Kidney epithelial cell (primary cell): ENCODE data around the gene TENM4. TPM values are rescaled to one million over a fixed set of nuclear protein-coding genes. Genes with fewer than 3 reads are reported as not detected.

ENCODE experiments used
- DNase-seq: peaks from one replicate; pipeline ENCODE4 v3.0.0-alpha.2; 2010; ENCODE audit warnings: low read depth
- H3K27me3 ChIP-seq: 2 replicates; pipeline ENCODE4 v1.6.0; 2011; ENCODE audit warnings: low read length; ENCODE audit not compliant: control insufficient read depth, insufficient read depth
- H3K36me3 ChIP-seq: 2 replicates; pipeline ENCODE4 v1.5.1; 2011; ENCODE audit warnings: low read length; ENCODE audit not compliant: control insufficient read depth, insufficient read depth
- H3K4me3 ChIP-seq: 2 replicates; pipeline ENCODE4 v1.5.1; 2011; ENCODE audit warnings: low read depth, mild to moderate bottlenecking, control low read depth, low read length
- total RNA-seq: library from RNA; depleted of rRNA; stranded (reverse); fragments of >200 nt; gene quantifications from 2 replicates; pipeline ENCODE4 v1.2.3, GENCODE V29; 2015
- TF ChIP-seq, protein P1 (sequence below): IDR thresholded peaks from 2 replicates; pipeline ENCODE4 v1.5.1; 2011; ENCODE audit warnings: mild to moderate bottlenecking, moderate library complexity, low read length, control low read depth, inconsistent platforms; ENCODE audit not compliant: insufficient read depth, poor library complexity, severe bottlenecking

TENM4 gene
- total RNA-seq, 1 donor from 2014 or later: 35.3 TPM

DNA sequence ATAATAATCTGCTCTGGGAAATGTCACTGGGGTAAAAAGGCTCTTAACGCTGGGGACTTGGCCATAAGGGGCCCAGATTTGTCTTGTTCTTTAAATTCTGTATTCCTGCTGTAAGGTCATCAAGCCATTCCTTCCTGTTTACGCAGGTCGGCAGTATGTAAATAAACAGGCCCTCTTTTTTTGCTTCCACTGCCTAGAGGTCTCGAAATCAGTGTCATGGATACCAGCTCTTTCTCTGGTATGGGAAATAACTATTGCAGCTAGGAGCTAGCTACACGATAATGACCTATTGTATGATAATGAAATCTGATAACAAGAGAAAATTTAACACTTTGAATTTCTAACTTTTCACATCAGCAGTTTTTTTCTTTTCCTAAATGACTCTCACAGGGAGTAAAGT is 657.0 kb downstream of the TENM4 start:
- TF ChIP-seq, protein P1, sequence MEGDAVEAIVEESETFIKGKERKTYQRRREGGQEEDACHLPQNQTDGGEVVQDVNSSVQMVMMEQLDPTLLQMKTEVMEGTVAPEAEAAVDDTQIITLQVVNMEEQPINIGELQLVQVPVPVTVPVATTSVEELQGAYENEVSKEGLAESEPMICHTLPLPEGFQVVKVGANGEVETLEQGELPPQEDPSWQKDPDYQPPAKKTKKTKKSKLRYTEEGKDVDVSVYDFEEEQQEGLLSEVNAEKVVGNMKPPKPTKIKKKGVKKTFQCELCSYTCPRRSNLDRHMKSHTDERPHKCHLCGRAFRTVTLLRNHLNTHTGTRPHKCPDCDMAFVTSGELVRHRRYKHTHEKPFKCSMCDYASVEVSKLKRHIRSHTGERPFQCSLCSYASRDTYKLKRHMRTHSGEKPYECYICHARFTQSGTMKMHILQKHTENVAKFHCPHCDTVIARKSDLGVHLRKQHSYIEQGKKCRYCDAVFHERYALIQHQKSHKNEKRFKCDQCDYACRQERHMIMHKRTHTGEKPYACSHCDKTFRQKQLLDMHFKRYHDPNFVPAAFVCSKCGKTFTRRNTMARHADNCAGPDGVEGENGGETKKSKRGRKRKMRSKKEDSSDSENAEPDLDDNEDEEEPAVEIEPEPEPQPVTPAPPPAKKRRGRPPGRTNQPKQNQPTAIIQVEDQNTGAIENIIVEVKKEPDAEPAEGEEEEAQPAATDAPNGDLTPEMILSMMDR: no peak
- no peak for DNase-seq
- no peaks in the 10 kb centered on the region for H3K27me3 ChIP-seq
- H3K4me3 ChIP-seq: no peak overlapping the region
- no peaks in the 10 kb centered on the region for H3K36me3 ChIP-seq

DNA sequence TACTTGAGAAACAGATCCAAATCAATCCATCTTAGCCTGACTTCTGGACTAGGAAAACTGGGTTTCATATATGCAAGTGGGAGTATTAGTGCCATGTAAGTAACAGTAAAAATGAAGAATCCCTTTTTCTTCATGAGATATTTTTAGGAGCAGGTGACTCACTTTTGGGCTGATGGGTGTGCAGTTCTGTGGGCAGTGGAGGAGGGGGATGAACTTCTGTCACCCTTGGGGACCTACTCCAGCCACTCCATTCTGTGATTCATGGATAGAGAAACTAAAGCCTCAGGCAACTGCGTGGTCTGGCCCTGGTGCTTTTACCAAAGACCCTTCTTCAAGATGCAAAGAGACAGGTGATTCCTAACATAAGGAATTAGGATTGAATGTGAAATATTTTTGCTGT is 657.5 kb downstream of the TENM4 start:
- no peak for DNase-seq

DNA sequence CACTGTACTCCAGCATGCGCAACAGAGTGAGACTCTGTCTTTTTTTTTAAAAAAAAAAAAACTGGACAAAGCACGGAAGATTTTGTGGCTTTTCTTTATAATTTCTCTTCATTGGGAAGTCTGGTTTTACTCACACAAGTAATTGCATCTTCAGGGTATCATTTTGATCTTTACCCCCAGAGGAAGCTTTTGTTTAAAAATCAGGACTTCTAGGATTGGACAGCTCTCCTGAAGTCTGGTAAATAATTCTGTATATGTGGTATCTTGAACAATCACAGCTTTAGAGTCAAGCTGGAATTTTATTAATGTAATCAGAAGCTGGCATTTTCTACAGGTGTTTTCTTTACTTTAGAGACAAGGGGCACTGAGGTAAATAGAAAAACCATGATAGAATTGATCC is 658.1 kb downstream of the TENM4 start:
- Histone ChIP-seq H3K4me3 (no peak overlapping the region), H3K27me3 (no peaks in the 10 kb centered on the region), H3K36me3 (no peaks in the 10 kb centered on the region)
- TF ChIP-seq, protein P1: no peak
- no peak for DNase-seq

More for the DNA sequence above, 657.5 kb downstream of the TENM4 start:
- Histone ChIP-seq H3K27me3 (no peaks in the 10 kb centered on the region), H3K36me3 (no peaks in the 10 kb centered on the region), H3K4me3 (no peak overlapping the region)
- TF ChIP-seq, protein P1: no peak

DNA sequence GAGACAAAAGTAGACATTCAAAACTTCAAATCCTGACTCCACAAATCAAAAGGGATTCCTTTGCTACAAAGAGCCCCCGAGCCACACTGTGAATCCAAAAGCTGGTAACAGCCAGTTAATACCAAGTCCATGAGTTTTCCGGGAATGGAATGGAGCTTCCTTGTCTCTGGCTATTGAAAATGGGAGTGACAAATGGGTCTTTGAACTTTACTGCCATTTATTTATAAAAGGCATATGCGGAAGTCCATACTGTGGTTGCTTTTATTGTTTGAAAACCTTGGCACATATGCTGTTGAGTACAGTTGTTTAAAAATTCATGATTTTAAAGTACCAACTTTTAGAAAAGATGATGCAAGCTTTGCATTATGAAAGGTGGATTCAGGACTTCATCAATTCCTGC is 659.9 kb downstream of the TENM4 start:
- Histone ChIP-seq H3K4me3 (no peak overlapping the region), H3K27me3 (no peaks in the 10 kb centered on the region), H3K36me3 (no peaks in the 10 kb centered on the region)
- no peak for DNase-seq
- TF ChIP-seq, protein P1: no peak

DNA sequence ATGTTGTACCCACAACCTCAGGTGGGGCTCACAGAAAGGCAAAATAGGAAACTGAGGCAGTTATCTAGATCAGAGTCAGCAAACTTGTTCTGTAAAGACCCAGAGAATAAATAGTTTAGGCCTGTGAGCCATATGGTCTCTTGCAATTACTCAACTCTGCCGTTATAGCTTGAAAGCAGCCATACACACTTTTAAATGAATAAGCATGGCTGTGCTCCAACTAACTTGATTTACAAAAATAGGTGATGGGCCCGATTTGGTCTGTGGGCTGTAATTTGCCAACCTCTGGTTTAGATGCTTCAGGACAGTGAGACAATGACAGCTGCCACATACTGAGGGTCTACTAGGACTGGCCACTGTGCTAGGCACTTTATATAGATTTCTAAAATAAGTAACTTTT is 667.3 kb downstream of the TENM4 start:
- TF ChIP-seq, protein P1: no peak
- DNase-seq: no peak
- no peaks in the 10 kb centered on the region for H3K36me3 ChIP-seq
- no peak overlapping the region for H3K4me3 ChIP-seq
- no peaks in the 10 kb centered on the region for H3K27me3 ChIP-seq

DNA sequence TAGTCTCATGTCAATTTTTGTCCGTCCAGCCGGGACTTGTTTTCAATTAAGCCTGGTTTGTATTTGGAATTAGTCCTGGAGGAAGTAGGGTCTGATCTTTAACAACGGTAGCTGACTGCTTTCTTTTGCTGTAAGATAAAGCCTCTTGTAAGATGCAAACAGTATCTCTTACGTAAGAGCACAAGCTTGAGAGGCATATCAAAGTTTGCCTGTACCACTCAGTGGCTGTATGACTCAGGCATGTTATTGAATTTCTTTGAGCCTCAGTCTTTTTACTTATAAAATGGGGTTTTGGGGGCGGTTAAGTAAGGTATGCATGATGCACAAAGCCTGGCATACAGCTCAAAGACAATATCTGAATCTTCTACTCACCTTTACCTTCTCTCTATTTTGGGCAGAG is 667.8 kb downstream of the TENM4 start:
- TF ChIP-seq, protein P1: no peak
- no peaks in the 10 kb centered on the region for H3K36me3 ChIP-seq
- DNase-seq: no peak
- no peaks in the 10 kb centered on the region for H3K27me3 ChIP-seq
- no peak overlapping the region for H3K4me3 ChIP-seq
